AG20443 (cell line): Measurements from ENCODE around the gene AMOTL1.
A peak's percentile ranks its signal among the peaks of the same experiment; 100 is the strongest.
"Not testable (repeated sequence)": the region's sequence is repeated elsewhere in the genome, so short reads cannot be mapped to it uniquely, and the experiment has no call there.

Experiments used
- DNase-seq: peaks from one replicate; pipeline ENCODE4 v3.0.0; 2012; ENCODE audit warnings: low spot score, mixed read lengths

The AMOTL1 gene

DNA sequence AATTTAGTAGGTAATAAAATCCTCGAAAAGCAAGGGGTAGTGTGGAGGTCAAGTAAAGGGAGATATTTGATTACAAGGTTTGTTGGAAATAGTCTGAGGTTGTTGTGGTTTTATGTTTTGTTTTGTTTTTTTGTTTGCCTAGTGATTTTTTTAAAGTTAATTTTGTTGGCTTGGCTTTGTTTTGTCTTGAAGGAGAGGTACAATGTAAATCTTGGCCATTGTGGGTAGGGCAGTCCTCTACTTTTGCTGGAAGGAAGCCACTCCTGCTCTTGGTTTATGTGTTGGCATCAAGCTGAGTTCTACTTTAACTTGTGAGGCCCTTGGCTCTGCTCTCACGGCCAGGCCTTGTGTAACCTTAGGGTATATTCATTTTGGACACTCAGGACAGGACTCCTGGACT, 3.2 kb downstream of the AMOTL1 start:
- no peak for DNase-seq

DNA sequence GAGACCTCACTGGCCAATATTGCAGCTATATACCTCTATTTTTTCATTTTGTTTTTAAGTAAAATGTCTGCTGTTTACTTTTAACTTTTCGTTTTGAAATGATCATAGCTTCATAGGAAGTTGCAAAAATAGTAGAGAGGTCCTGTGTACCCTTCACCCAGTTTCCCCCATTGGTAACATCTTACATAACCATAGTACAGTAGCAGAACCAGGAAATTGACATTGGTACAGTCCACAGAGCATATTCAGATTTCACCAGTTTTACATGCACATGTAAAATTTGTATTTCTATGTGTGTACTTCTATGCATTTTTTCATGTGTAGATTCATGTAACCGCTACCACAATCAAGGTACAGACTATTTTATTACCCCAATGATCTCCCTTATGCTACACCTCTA, 3.8 kb downstream of the AMOTL1 start:
- no peak for DNase-seq

DNA sequence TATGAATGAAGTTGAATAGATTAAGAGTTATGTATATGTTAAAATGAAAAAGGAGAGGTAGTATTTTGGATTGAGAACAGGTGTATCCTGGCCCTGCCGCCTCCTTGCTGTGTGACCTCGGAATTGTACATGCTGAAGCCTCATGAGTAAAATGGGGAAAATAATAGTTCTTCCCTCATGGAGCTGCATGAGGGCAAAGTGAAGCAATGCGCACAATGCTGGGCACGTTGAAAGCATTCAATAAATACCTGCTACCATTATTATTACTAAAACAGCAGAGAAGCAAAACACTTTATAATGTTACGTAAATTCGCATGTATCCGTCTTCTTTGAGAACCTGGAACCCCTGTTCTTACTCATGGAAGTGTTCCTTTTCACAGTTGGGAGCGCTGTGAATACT, 5.7 kb downstream of the AMOTL1 start:
- DNase-seq, result no peak

- no peak for DNase-seq
Observed at GRCh38 chr11:94774345-94774744, 6.2 kb downstream of the AMOTL1 start.

DNA sequence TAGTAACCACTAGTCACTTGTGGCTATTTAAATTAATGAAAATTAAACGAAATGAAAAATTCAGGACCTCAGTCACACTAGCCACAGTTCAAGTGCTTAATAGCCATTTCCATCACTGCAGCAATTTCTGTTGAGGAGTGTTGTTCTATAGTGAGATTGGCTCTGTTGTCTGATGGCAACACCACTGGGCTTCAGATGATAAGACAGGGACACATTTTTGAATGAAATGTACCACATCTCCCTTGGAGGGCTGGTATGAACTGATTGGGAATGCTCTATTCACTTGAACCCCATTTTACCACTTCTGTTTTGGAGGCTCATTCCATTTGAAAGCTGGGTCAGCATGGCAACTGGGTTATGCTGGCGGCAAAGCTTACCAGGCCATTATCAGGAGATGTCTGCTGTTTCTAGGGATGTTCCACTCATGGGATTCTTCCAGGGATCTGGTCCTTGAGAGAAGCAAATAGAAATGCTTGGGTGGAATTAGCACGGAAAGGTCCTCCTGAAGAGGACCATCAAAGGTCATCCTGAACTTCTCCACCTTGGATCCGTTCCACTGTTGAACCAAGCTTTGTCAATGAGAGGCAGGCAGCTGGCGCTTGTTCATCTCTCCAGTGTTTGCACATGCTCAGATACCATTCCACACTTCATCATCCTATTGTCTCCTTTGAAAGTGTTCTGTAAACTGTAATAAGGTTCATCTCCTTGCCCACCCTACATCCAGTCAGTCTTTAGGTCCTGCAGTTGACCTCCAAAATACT, 7.6 kb downstream of the AMOTL1 start:
- no peak for DNase-seq

GRCh38 chr11:94776351-94777321, 8.5 kb downstream of the AMOTL1 start:
- DNase-seq, result peak; percentile 25

DNA sequence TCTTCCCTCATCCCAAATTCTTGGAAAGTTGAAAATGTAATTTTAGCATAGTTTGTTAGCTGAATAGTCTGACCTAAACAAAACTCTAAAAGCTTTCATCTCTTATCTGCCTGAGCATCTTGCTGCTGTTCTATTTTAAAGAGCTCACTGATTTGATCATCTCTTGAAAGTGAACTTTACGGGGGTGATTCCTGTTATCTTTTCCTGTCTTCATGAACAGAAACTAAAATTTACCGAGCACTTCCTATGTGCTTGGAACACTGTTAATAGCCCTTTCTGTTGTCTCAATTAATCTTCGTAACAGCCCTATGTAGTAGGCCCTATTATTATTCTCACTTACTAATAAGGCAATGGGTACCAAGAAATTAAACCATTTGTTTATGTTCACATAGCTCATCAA, 12.3 kb downstream of the AMOTL1 start:
- no peak for DNase-seq

DNA sequence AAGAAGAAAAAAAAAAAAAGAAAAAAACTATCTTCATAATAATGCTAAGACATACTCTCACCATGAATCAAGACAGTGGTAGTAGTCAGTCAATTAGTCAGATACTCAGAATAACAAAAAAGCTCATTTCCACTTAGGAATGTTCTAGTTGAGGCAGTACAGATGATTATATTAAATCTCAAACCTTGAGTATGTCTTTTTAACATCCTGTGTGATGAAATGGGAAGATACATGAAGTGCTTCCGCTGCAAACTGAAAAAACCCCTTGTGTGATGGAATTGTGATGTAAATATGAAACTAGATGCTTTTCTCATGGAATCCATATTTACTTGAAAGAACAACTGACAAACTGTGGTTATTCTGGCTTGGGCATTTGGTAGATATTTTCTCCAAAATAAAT, 13.7 kb downstream of the AMOTL1 start:
- peak; percentile 42 for DNase-seq

DNA sequence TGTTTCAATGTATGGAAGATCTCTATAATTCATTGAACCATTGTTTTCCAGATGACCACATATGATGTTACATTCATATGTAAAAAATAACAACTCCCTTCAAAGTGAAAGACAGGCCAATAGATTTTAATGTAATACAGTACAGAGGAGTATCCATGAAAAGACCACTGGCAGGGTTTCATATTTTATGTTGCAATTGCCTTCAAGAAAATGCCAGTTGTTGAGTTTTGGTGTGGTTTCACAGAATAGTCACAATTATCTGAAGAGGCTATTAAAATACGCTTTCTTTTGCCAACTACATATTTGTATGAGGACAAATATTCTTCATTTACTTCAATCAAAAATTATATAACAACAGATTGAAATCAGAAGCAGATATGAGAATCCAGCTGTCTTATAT, 14.3 kb downstream of the AMOTL1 start:
- DNase-seq, result no peak

DNA sequence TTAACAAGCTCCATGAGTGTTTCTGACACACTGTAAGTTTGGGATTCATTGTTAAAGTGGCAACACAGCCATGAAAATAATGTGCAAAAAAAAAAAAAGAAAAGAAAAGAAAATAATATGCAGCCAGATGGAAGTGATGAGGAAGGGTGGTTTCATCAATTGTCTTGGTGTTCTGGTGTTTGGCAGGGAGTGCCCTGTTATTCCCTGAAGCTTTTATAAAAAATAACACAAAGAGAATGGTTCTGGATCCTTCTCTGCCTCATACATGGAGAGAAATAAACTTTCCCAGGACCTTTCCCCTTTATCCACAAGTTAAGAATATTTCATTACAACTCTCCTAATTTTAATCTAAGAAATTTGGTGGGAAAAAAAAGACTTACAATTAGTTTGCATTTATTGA, 16.7 kb downstream of the AMOTL1 start:
- DNase-seq, result no peak

GRCh38 chr11:94785509-94785908, 17.4 kb downstream of the AMOTL1 start:
- DNase-seq, result no peak

- no peak for DNase-seq
Observed at GRCh38 chr11:94786264-94787126, 18.3 kb downstream of the AMOTL1 start.

DNA sequence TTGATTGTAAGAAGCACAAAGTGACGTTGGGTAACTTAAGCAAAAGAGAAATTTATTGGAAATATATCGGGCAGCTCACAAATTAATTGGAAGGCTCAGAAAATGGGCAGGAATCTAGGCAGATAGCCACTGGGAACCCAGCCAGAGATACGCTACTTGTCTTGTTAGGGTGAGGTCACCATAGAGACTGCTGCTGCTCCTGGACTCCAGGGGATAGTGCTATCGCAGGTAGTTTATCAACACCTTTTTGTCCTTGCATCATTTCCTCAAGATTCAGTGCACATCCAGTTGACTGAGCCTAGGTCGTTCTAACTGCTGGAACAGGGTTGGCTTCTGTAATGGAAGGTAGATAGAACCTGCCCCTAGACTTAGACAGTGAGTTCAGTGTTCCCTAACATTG, 19.6 kb downstream of the AMOTL1 start:
- DNase-seq, result no peak

DNA sequence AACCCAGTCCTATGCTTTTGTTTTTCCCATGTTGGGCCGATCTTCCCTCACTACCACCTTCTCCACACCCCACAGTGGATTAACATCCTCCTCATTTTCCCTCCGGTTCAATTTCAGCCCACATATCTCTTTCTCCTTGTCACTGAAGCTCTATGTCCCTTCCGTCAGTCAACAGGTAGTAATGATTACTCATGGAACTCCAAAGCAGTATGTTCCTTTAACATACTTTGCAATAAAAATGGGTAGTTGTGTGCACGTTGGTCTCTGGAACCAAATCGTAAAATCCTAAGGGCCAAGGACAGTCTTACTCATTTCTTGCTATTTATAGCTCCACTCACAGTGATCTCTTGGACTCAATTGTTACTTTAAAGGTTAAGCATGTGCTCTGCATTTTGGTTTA, 20.2 kb downstream of the AMOTL1 start:
- DNase-seq, result no peak

DNA sequence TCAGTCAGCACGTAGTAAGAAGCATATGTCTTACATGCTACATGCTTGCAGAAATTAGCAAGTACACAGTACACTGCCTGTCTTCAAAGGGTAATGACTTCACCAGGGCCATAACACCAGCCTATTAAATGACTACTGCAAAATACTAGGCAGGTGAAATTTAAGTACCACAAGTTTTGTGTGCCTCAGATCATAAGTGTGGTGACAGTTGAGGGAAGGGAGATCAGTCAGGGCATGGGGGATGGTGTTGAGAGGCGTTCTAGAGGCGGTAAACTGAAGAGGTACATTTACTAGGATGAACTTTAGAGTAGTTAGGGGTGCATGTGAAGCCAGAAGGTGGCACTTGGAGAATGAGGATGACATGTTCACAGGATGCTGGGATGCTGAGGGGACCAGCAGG, 22.0 kb downstream of the AMOTL1 start:
- DNase-seq, result no peak

DNA sequence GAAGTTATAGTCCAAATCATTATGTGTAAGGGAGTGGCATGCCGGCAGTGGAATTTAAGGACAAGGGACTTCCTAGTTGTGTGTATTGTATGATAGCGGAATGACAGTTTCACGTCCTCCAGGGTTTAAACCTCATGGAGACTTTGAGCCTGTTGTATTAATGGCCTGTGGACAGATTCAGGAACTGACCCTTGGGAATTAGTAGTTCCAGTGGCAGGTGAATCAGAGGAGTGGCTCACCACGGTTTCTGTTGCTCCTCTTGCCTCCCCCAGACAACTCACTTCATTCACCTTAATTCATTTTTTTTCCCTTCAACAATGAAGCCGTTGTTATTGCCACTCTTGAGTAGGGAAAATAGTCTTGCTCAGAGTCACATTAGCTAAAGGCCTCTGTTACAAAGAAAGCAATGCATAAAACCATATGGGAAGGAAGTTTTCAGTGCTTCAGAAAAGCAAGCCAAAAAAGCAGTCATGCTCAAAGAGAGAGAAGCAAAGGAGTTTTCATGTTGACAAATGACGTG, 22.6 kb downstream of the AMOTL1 start:
- no peak for DNase-seq

GRCh38 chr11:94791216-94791889, 23.2 kb downstream of the AMOTL1 start:
- DNase-seq, result no peak

- not testable (repeated sequence) for DNase-seq
Observed at GRCh38 chr11:94791942-94792341, 23.8 kb downstream of the AMOTL1 start.

DNA sequence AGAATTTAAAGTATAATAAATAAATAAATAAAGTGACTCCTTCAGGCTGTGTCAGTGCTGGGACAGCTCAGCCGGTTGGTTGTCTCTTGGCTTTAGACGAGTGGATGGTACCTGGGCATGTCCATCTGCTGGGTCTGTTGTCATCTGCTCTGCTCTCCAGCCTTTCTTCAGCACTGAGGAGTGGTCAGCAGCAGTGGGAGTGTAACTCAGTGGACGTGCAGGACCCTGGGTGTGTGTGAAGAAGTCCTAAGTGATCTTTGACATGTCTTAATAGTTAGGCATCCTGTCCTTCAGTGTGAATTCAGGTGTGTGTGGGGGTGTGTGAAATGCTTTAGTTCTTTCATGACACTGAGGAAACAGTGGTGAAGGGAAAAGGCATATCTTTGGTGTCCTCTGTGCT, 24.3 kb downstream of the AMOTL1 start:
- no peak for DNase-seq

DNA sequence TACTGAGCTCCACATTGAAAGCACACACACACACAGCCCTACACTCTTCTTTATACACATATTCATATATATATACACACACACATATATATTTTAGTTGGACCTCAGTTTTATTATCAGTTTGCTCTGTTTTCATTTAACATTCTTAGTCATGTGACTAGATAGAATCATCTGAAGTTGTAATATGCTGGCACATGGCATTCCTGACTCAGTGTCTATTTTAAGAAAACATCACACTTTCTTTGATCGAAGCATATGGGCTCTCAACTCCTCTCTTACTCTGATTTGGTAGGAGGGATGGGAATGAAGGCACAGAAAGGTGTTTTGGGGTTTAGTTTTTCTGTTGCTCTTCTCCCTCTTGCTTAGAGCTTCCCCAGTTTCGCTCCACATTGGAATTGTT, 24.8 kb downstream of the AMOTL1 start:
- no peak for DNase-seq

GRCh38 chr11:94793822-94794221, 25.7 kb downstream of the AMOTL1 start:
- DNase-seq, result no peak
